H1 (cell line): Measurements from ENCODE around the gene GRIK1. TPM values are rescaled to one million over a fixed set of nuclear protein-coding genes. Genes with fewer than 3 reads are reported as not detected.

Source experiments
- CTCF ChIA-PET: fragments of 300-600 bp; sonication (Branson Sonifier 250); formaldehyde crosslinking; loops from one replicate; lab custom pipeline; 2021; ENCODE audit not compliant: partially characterized antibody; lab: Charles Lee
- POLR2A ChIA-PET: fragments of 300-600 bp; sonication (Branson Sonifier 250); formaldehyde crosslinking; loops from one replicate; lab custom pipeline; 2021; ENCODE audit warnings: inconsistent platforms; ENCODE audit not compliant: partially characterized antibody; lab: Charles Lee
- DNase-seq, 2 experiments: peaks; one replicate each; pipeline versions ENCODE4 v3.0.0 to v3.0.0-alpha.2; 2010 to 2022; ENCODE audit warnings: low spot score in 2 of 2, low read depth in 1 of 2, mixed read lengths in 1 of 2
- FAIRE-seq: peaks from 2 replicates; lab custom pipeline; 2011; peaks lifted over from hg19 to GRCh38; lab: Jason Lieb, UNC
- H2AFZ ChIP-seq: 2 replicates; pipeline ENCODE4 v1.8.1; 2012; ENCODE audit warnings: low read length, inconsistent platforms
- H2AK5ac ChIP-seq: 2 replicates; pipeline ENCODE4 v1.6.1; 2013; ENCODE audit warnings: low read depth, low read length
- H2BK120ac ChIP-seq: replicated peaks from 2 replicates; pipeline ENCODE3; 2013; ENCODE audit warnings: low read depth, low read length, inconsistent platforms
- H2BK12ac ChIP-seq: 2 replicates; pipeline ENCODE4 v1.6.1; 2013; ENCODE audit warnings: low read depth, low read length
- H2BK15ac ChIP-seq: 2 replicates; pipeline ENCODE4 v1.6.1; 2013; ENCODE audit warnings: low read length
- H2BK20ac ChIP-seq: 2 replicates; pipeline ENCODE4 v1.6.1; 2013; ENCODE audit warnings: low read length
- H2BK5ac ChIP-seq: 2 replicates; pipeline ENCODE4 v1.6.1; 2013; ENCODE audit warnings: low read depth, low read length
- H3K14ac ChIP-seq: 2 replicates; pipeline ENCODE4 v1.6.1; 2013; ENCODE audit warnings: inconsistent platforms; ENCODE audit not compliant: insufficient read length
- H3K18ac ChIP-seq: 2 replicates; pipeline ENCODE4 v1.6.1; 2013; ENCODE audit warnings: low read length; ENCODE audit errors: extremely low read depth
- H3K23ac ChIP-seq: 2 replicates; pipeline ENCODE4 v1.6.1; 2013; ENCODE audit warnings: inconsistent platforms; ENCODE audit not compliant: insufficient read length
- H3K23me2 ChIP-seq: 2 replicates; pipeline ENCODE4 v1.6.1; 2013; ENCODE audit warnings: low read depth, low read length
- H3K27ac ChIP-seq: 2 replicates; pipeline ENCODE4 v1.6.1; 2011; ENCODE audit warnings: low read depth, low read length, inconsistent platforms
- H3K27me3 ChIP-seq, 4 experiments: replicated peaks in 1 of 4; 1 replicate in 1 of 4; 2 replicates in 3 of 4; pipeline versions ENCODE4 v1.6.1 to v1.8.1; 2011 to 2013; ENCODE audit warnings: low read length in 3 of 4, mild to moderate bottlenecking in 3 of 4, inconsistent platforms in 2 of 4, mixed read lengths in 2 of 4, moderate library complexity in 1 of 4; ENCODE audit not compliant: control insufficient read depth in 3 of 4, insufficient read depth in 3 of 4; ENCODE audit errors: extremely low read depth in 1 of 4
- H3K36me3 ChIP-seq, 4 experiments: 2 replicates each; pipeline versions ENCODE4 v1.6.1 to v1.8.1; 2011 to 2013; ENCODE audit warnings: mild to moderate bottlenecking in 4 of 4, low read length in 3 of 4, moderate library complexity in 2 of 4, control low read depth in 1 of 4, inconsistent platforms in 1 of 4; ENCODE audit not compliant: insufficient read depth in 4 of 4, control insufficient read depth in 2 of 4
- H3K4ac ChIP-seq: replicated peaks from 2 replicates; pipeline ENCODE3; 2013; ENCODE audit warnings: low read length, low read depth, mixed read lengths, inconsistent platforms; ENCODE audit not compliant: insufficient read length
- H3K4me1 ChIP-seq, 4 experiments: replicated peaks in 1 of 4; 1 replicate in 1 of 4; 2 replicates in 3 of 4; pipeline versions ENCODE4 v1.6.1 to v1.8.1; 2011 to 2013; ENCODE audit warnings: low read length in 3 of 4, inconsistent platforms in 2 of 4, mixed read lengths in 1 of 4; ENCODE audit not compliant: insufficient read depth in 4 of 4, control insufficient read depth in 3 of 4
- H3K4me2 ChIP-seq, 2 experiments: 2 replicates each; pipeline versions ENCODE4 v1.6.1 to v1.8.1; 2011 to 2013; ENCODE audit warnings: low read depth in 2 of 2, low read length in 2 of 2, control low read depth in 1 of 2, inconsistent platforms in 1 of 2, mild to moderate bottlenecking in 1 of 2; ENCODE audit not compliant: insufficient read depth in 1 of 2
- H3K4me3 ChIP-seq, 4 experiments: fragments of 200-600, 300-600 bp in 1 of 4; sonication (generic), shearing (Covaris generic), sonication (Bioruptor Twin) in 1 of 4; 2 replicates each; pipeline versions ENCODE4 v1.5.1 to v1.8.1; 2011 to 2016; ENCODE audit warnings: low read length in 4 of 4, low read depth in 3 of 4, control low read depth in 2 of 4, inconsistent platforms in 2 of 4, mild to moderate bottlenecking in 2 of 4, mixed read lengths in 1 of 4, moderate library complexity in 1 of 4; ENCODE audit not compliant: insufficient read depth in 2 of 4; ENCODE audit errors: extremely low read depth in 1 of 4
- H3K56ac ChIP-seq: replicated peaks from 2 replicates; pipeline ENCODE3; 2013; ENCODE audit warnings: low read depth, mild to moderate bottlenecking, mixed read lengths, low read length, inconsistent platforms; ENCODE audit not compliant: insufficient read length
- H3K79me1 ChIP-seq: 2 replicates; pipeline ENCODE4 v1.6.1; 2013; ENCODE audit warnings: low read depth, low read length, control low read depth
- H3K79me2 ChIP-seq, 2 experiments: 2 replicates each; pipeline versions ENCODE4 v1.6.1 to v1.8.1; 2012 to 2013; ENCODE audit warnings: low read length in 2 of 2, mild to moderate bottlenecking in 2 of 2, inconsistent platforms in 1 of 2; ENCODE audit not compliant: insufficient read depth in 2 of 2, control insufficient read depth in 1 of 2
- H3K9ac ChIP-seq, 4 experiments: replicated peaks in 1 of 4; 1 replicate in 1 of 4; 2 replicates in 3 of 4; pipeline versions ENCODE4 v1.6.1 to v1.8.1; 2011 to 2013; ENCODE audit warnings: low read depth in 3 of 4, low read length in 3 of 4, control low read depth in 2 of 4, mild to moderate bottlenecking in 2 of 4, moderate library complexity in 2 of 4, inconsistent platforms in 1 of 4; ENCODE audit errors: extremely low read depth in 1 of 4
- H3K9me3 ChIP-seq, 2 experiments: 2 replicates each; pipeline versions ENCODE4 v1.6.1 to v1.8.1; 2012 to 2013; ENCODE audit warnings: mild to moderate bottlenecking in 2 of 2, moderate library complexity in 2 of 2, control low read depth in 1 of 2, inconsistent platforms in 1 of 2, low read depth in 1 of 2, low read length in 1 of 2, mixed read lengths in 1 of 2; ENCODE audit not compliant: insufficient read depth in 2 of 2
- H4K20me1 ChIP-seq, 2 experiments: replicated peaks in 1 of 2; 2 replicates each; pipeline versions ENCODE3 to v1.8.1; 2011 to 2013; ENCODE audit warnings: inconsistent platforms in 2 of 2, low read length in 2 of 2, mild to moderate bottlenecking in 1 of 2; ENCODE audit not compliant: insufficient read depth in 2 of 2, control insufficient read depth in 1 of 2
- H4K5ac ChIP-seq: 2 replicates; pipeline ENCODE4 v1.6.1; 2013; ENCODE audit warnings: low read length, low read depth, mixed read lengths, inconsistent platforms; ENCODE audit not compliant: insufficient read length
- H4K8ac ChIP-seq: 2 replicates; pipeline ENCODE4 v1.8.0; 2013; ENCODE audit warnings: mild to moderate bottlenecking, moderate library complexity, low read length, inconsistent platforms; ENCODE audit not compliant: insufficient read depth; ENCODE audit errors: extremely low read depth
- H4K91ac ChIP-seq: replicated peaks from 2 replicates; pipeline ENCODE3; 2013; ENCODE audit warnings: low read length, mixed read lengths, inconsistent platforms; ENCODE audit not compliant: insufficient read length
- CEBPB ChIP-seq: IDR thresholded peaks from 2 replicates; pipeline ENCODE4 v1.6.1; 2012; ENCODE audit warnings: low read depth, low read length
- WGBS, 2 experiments: shearing (Covaris generic) in 1 of 2; methylation state at CpG; one replicate each; pipeline versions ENCODE4 v1.1.6 to v1.1.7; 2013 to 2015; ENCODE audit warnings: low lambda C conversion rate in 2 of 2, mixed read lengths in 2 of 2, inconsistent platforms in 1 of 2, low coverage in 1 of 2, missing lambda C conversion rate in 1 of 2; ENCODE audit not compliant: insufficient replicate concordance in 2 of 2, insufficient coverage in 1 of 2, insufficient read length in 1 of 2; ENCODE audit errors: extremely low coverage in 1 of 2, missing lambda C conversion rate in 1 of 2; 5-methylcytosine and 5-hydroxymethylcytosine counted together
- polyA plus RNA-seq, 7 experiments: library from polyadenylated mRNA; depleted of rRNA in 3 of 7; stranded (reverse) in 5 of 7; unstranded in 2 of 7; fragments of >200 nt in 5 of 7; fragments of 200-250 nt in 2 of 7; gene quantifications; 1 replicate in 5 of 7; 2 replicates in 1 of 7; 4 replicates in 1 of 7; pipeline versions ENCODE4 v1.2.1 to v1.2.3, GENCODE V29; 2011 to 2013; ENCODE audit warnings: missing spikeins in 2 of 7, mixed read lengths in 2 of 7
- total RNA-seq: library from RNA; stranded (reverse); fragmentation: NEBNext Ultra II Directional; extraction: Animal tissue kit (Norgen Biotek cat#: 25700); gene quantifications from 2 replicates; pipeline ENCODE4 v1.2.1, GENCODE V29; 2021

The GRIK1 gene
- total and polyA plus RNA-seq, 2 of the 8 experiments (the other 6 are each of a cell fraction or from before 2014, with no cell fraction given): 0.11 to 0.32 TPM

GRCh38 chr21:29555601-29556000 lies 384.2 kb downstream of the GRIK1 start:
- FAIRE-seq: no peak
- WGBS, 2 experiments: 94% methylated on average over 2 of the region's 2 CpGs; no CpG with 5 or more reads in 1 of the 2 experiments

More at GRCh38 chr21:29555601-29556000, 384.2 kb downstream of the GRIK1 start:
- H2AFZ ChIP-seq: no peak overlapping the region
- no peak overlapping the region for H4K8ac ChIP-seq
- H3K4me2 ChIP-seq: no peak overlapping the region
- no peak overlapping the region for H3K23ac ChIP-seq
- DNase-seq: no peak
- no peak overlapping the region for H3K4ac ChIP-seq
- H2BK12ac ChIP-seq: no peak overlapping the region
- no peak for TF ChIP-seq CEBPB
- ChIA-PET POLR2A (no interaction called here), CTCF (interaction anchor here (1.2 kb wide), 1 partner anchor 9 kb away, joined by 3 read pairs; no protein-coding TSS in a partner anchor)
- no peaks in the 10 kb centered on the region for H3K79me2 ChIP-seq
- no peak overlapping the region for H3K27ac ChIP-seq
- H3K36me3 ChIP-seq: no peaks in the 10 kb centered on the region
- H3K79me1 ChIP-seq: no peaks in the 10 kb centered on the region
- no peak overlapping the region for H4K91ac ChIP-seq
- H3K9ac ChIP-seq: no peak overlapping the region
- no peak overlapping the region for H3K14ac ChIP-seq
- no peak overlapping the region for H2BK20ac ChIP-seq
- no peak overlapping the region for H3K18ac ChIP-seq
- no peak overlapping the region for H2BK5ac ChIP-seq
- H3K4me1 ChIP-seq: no peaks in the 10 kb centered on the region
- H4K20me1 ChIP-seq: no peaks in the 10 kb centered on the region
- H2AK5ac ChIP-seq: no peak overlapping the region
- no peak overlapping the region for H3K4me3 ChIP-seq
- H2BK15ac ChIP-seq: no peak overlapping the region
- no peak overlapping the region for H2BK120ac ChIP-seq
- no peaks in the 10 kb centered on the region for H3K9me3 ChIP-seq
- H3K56ac ChIP-seq: no peak overlapping the region
- H4K5ac ChIP-seq: no peak overlapping the region
- H3K23me2 ChIP-seq: no peaks in the 10 kb centered on the region
- H3K27me3 ChIP-seq: no peaks in the 10 kb centered on the region
